Stimulated activated CD4-positive, alpha-beta T cell treated with anti-CD3 and anti-CD28 coated beads, Interleukin-12 subunit alpha, Interleukin-12 subunit beta, amount 100 ng/mL, for 24 hours (primary cell): Measurements from ENCODE around the gene HEXIM1.

Source experiments
- DNase-seq, 2 experiments: peaks; one replicate each; pipeline ENCODE4 v3.0.0-alpha.2; 2020; ENCODE audit warnings: low read depth in 2 of 2

Gene HEXIM1

DNA sequence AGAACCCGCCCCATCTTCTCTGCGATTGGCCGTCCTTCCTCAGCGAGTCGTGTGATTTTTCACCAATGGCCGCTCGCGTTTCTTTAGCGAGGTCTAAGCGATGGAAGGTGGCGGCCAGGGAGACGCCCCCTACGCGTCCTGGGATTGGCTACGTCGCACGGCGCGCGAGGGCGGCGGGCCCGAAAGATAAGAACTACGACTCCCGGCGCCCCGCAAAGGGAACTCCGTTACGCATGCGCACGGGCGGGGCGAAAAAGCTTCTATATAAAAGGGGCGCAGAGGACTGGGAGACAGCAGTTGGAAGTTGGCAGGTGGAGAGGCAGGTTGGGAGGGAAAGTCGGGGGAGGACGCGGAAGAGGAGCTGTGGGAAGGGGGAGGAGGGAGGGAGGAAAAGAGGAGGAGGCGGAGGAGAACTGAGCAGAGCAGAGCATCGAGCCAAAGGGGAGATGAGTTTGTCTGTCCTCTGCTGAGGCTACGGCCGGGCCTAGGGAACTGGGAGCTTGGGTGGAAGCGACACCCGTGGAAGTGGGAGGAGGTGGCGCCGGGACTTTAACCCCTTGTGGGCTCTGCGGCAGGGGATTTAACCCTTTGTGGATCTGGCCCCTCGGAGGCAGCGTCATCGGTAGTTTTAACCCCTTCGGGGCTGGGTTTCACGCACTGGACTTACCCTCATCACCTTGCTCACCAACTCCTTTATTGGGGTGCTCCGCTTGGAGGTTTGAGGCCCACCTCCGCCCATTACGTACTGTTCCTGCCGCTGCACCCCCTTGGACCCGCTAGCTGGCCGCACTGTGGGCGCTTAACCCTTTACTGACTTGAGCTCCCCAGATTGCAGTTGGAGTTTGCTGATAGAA lies at the start of gene HEXIM1:
Gene HEXIM1, plus strand, starts transcription at position 293 of the 854 bp plus-strand sequence. CDS start 716 bp downstream, outside the sequence.
- peak; percentile 97 to 99 for DNase-seq

- DNase-seq, result peak; percentile 37 to 73
Measured at GRCh38 chr17:45098869-45099616, 49.2 kb upstream of the HEXIM1 start.

DNA sequence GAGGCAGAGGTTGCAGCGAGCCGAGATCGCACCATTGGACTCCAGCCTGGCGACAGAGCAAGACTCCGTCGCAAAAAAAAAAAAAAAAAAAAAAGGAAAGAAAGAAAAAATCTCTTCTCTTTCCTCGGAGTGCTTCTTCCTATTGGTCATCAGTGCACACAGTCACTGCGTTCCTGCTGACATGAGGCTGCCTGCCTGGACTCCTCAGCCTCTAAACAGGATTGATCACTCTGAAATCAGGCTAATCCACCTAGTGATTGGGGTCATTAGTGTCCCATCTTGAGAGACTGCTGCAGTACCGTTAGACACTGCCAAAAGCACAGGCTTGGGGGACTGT lies 46.8 kb upstream of the HEXIM1 start:
- DNase-seq, result no peak

DNA sequence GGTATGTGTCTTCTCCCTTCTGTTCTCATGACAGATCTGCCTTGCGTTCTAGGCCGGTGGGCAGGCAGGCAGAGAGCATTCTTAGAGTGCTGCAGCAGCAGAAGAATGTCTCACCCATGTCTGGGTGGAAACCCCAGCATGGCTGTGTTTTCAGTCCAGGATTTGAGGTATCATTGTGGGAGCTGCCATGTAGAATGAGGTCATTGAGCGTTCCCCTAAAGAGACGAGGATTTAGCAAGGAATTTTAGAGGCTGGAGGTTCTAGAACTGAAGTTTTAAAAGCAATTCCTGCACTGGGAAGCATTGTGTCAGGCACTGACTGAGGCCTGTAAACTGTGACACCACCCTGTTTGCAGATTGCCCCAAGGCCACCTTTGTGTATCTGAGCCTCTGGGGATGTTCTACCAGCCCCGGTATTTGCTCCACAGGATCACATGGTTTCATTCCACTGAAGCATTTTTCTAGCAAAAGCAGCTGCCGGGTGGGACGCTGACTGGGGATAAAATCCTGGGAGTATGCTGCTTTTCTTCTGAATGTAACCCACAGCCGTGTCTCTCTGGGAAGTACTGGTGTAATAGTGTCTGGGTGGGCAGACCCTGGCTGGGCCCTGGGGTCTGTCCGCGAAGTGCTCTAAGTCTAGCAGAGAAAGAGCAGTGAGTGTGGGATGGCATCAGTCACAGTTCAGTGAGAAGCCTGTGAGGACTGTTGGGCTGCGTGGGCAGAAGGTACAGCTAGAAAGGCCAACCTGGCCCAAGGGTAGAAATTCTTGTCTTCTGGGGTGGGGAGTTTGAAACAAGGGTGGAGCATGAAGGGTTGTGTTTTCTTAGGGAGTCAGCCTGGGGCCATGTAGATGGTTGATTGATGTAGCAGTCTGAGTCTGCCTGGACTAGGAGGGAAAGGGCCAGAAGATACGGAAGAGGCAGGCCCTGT lies 46.1 kb upstream of the HEXIM1 start:
- DNase-seq, result no peak

DNA sequence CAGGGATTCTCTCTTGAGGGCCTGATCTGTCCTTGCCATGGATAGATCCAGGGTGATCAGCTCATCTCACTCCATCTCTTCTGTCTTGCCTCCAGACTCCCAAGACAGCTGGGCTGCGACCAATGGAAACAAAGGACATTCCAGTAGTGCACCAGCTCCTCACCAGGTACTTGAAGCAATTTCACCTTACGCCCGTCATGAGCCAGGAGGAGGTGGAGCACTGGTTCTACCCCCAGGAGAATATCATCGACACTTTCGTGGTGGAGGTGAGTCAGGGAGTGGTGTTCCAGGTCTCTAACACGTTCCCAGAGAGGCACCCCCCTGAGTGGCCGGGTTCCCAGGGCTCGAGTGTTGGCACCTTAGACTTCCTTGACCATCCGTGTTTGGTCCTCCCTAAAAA lies 45.4 kb upstream of the HEXIM1 start:
- no peak for DNase-seq

- DNase-seq, result no peak
Measured at GRCh38 chr17:45103269-45103795, 44.9 kb upstream of the HEXIM1 start.

- DNase-seq, result no peak
Measured at GRCh38 chr17:45104029-45104428, 44.2 kb upstream of the HEXIM1 start.

DNA sequence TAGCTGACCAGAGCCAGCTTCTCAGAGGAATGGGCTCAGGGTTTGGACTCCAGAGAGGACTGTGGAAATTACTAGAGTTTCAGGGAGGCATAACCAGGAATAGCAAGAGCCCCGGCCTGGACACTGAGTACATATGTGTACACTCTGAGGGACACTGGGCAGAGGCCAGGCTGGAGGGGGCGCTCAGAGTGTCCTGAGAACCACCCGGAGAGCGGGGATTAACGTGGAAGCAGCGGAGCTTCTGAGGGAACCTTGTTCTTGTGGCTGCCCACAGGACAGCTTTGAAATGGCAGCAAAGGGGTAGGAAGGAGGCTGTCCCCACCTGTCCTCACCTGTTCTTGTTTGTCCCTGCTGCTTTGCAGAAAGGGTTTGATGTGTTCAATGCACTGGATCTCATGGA lies 43.8 kb upstream of the HEXIM1 start:
- no peak for DNase-seq

DNA sequence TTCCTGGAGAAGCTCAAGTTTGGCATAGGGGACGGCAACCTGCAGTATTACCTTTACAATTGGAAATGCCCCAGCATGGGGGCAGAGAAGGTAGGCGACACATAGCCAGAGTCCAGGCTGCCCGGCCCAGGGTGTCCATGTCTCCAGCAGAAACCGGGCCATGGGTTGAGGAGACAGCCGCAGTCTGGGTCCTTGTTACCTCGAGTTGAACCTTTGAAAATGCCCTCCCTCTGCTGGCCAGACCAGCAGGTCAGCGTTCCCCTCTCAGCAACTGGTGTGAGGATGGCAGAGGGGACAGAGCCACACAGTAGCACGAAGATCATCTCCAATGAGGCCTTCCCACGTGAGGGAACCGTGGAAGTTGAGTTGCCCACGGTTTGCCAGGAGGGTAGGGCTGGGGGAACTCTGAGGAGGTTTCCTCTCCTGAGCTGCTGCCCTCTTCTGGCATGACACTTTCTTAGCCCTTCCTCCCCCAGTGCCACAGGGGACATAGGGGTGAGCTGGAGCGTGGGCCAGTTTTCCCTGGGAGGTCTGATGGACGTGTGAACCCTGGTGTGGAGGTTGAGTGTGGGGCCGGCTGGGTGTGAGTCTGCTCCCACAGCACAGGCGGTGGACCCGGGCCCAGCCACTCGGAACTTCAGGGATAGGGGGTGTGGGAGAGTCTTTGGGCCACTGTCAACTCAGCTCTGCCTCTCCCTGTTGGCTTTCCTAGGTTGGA lies 43.2 kb upstream of the HEXIM1 start:
- no peak for DNase-seq

GRCh38 chr17:45106096-45106495 lies 42.2 kb upstream of the HEXIM1 start:
- DNase-seq, result no peak

DNA sequence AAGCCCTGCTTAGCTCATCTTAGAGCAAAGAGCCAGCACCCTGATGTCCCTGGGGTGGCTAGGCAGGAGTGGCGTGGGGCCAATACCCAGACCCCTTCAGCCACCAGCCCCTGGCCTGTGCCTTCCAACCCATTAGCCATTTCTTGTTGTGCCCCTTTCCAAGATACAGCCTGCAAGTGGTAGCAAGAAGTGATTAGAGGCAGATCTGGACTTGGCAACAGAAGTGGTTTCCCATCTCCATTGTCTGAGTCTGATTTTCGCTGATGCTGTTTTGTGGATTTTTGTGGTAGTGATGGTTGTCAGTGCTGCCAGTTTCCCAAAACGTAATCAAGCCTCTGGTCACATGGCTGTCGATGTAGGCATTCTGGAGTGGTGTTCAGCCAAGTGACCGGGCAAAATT lies 41.7 kb upstream of the HEXIM1 start:
- no peak for DNase-seq

DNA sequence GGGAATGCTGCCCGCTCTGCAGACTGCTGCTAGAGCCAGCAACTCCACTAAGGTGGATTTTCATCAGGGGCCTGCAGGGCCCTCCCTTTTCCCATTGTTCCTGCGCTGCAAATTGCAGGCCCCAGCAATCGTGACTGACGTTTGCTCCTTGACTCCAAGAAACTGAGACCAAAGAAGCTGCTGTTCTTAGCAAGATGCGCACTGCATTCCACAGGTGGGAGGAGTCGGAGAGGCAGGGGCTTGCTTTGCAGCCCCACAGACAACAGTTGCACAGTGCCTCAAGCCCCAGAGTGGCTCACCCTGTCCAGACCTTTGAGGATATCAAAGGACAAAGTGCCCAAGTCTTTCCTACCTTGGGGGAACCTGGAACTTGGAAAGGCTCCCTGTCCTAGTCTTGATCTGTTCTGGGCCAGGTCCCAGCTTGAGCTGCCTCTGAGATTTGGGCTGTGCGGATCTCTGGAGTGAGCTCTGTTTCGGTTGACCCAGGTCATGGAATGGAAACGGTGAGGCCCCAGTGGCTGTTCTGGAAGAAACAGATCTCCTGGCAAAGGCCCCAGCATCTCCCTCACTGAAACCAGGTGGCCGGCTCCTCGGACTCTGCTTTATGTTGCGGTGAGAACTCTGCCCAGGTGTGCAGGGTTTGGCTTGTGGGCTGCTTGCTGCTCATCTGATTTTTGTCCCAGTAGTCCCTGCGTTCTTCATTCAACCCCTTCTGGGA lies 40.8 kb upstream of the HEXIM1 start:
- DNase-seq, result no peak

DNA sequence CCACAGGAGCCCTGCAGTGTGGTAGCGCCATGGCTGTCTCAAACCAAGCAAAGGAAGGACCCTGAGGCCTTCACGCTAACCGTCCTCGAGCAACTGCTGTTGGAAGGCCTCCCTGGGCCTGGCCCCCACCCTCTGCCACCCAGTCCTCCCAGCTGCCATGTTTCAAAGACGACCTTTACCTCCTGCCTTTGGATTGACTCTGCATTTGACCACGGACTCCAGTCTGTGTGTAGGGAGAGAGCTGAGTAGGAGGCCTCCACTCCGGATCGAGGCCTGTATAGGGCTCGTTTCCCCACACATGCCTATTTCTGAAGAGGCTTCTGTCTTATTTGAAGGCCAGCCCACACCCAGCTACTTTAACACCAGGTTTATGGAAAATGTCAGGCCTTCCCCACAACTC lies 40.2 kb upstream of the HEXIM1 start:
- no peak for DNase-seq

GRCh38 chr17:45108595-45109521 lies 39.4 kb upstream of the HEXIM1 start:
- no peak for DNase-seq

- no peak for DNase-seq
Measured at GRCh38 chr17:45110676-45111611, 37.3 kb upstream of the HEXIM1 start.

GRCh38 chr17:45111850-45112249 lies 36.4 kb upstream of the HEXIM1 start:
- no peak for DNase-seq

DNA sequence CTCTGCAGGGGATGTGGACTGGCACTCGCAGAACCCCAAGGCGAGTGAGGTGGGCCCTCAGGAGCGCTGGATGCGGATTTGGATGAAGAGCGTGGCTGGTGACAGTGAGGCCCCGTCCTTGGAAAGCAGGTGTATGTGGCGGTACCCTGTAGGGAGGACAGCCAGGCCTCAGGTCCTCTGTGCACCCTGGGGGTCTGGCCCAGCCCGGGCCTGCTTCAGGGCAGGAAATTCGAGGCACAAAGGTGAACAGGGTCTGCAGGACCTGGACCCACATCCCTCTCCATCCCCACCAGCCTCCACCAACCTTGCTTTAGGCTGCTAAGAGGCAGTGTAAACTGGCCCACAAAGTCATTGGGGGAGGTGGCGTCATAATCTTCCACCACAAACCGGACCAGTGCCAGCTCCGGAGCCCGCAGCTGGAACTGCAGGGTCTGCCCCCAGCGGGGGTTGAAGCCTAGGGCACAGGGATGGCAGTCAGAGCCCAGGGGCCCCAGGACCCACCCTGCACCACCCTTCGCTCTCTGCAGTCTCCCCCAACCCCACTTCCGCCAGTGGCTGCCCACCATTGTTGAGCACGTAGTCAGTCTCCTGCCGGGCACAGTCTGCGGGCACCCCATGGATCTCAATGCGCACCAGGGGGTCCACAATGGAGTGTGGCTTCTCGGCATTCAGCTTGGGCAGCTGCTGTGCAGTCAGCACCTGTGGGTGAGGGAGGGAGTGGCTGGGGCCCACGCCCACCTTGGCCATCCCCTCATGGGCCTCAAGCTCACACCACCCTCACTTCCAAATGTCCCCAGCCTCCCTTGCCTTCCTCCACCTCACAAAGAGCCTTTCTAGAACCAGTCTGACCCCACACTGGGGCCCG lies 35.5 kb upstream of the HEXIM1 start:
- no peak for DNase-seq
